Esophagus squamous epithelium (tissue), 4 donors: ENCODE measurements around the gene TET1.

Source experiments
- CTCF ChIP-seq, 6 experiments: fragments of 450-650 bp in 4 of 6; fragments of 200-600 bp in 2 of 6; sonication (generic) in 2 of 6; IDR thresholded peaks; one replicate each; pipeline ENCODE4 v1.5.1; 2016 to 2019; ENCODE audit warnings: antibody characterized with exemption in 6 of 6, mild to moderate bottlenecking in 4 of 6, moderate library complexity in 4 of 6
- POLR2A ChIP-seq, 4 donors: fragments of 450-650 bp; IDR thresholded peaks; one replicate each; pipeline ENCODE4 v1.6.1; 2017; ENCODE audit warnings: antibody characterized with exemption in 4 of 4, mild to moderate bottlenecking in 4 of 4, moderate library complexity in 3 of 4

GRCh38 chr10:68721673-68722335, 161.7 kb downstream of the TET1 start:
- TF ChIP-seq CTCF (IDR thresholded peaks at IDR 0.05) (no peak), POLR2A (IDR thresholded peaks at IDR 0.05) (no peak)
